SK-N-SH (cell line): Measurements from ENCODE around the gene PHC3. TPM values are rescaled to one million over a fixed set of nuclear protein-coding genes. Genes with fewer than 3 reads are reported as not detected.
A peak's percentile ranks its signal among the peaks of the same experiment; 100 is the strongest.
"Not testable (repeated sequence)": the region's sequence is repeated elsewhere in the genome, so short reads cannot be mapped to it uniquely, and the experiment has no call there.

Experiments
- CTCF ChIA-PET: fragments of 300-600, 350-600 bp; formaldehyde crosslinking; extraction: SDS; loops from one replicate; lab custom pipeline; 2021; lab: Yijun Ruan, JAX
- POLR2A ChIA-PET: fragments of 350-600 bp; sonication (Branson Sonifier 250); formaldehyde crosslinking; extraction: SDS; loops from one replicate; lab custom pipeline; 2020; ENCODE audit warnings: antibody characterized with exemption, inconsistent platforms; lab: Yijun Ruan, JAX
- DNase-seq: peaks from one replicate; pipeline ENCODE4 v3.0.0; 2012
- H2AFZ ChIP-seq: fragments of 200-600 bp; sonication (generic); 2 replicates; pipeline ENCODE4 v1.8.1; 2016; ENCODE audit warnings: antibody characterized with exemption, mild to moderate bottlenecking, low read depth
- H3F3A ChIP-seq: fragments of 200-600 bp; sonication (generic); replicated peaks from 2 replicates; pipeline ENCODE3; 2016; ENCODE audit warnings: antibody characterized with exemption, mild to moderate bottlenecking; ENCODE audit not compliant: insufficient read depth
- H3K27ac ChIP-seq, 2 experiments: fragments of 200-500 bp in 1 of 2; fragments of 200-600 bp in 1 of 2; sonication (Bioruptor generic) in 1 of 2; sonication (generic), shearing (Covaris generic) in 1 of 2; 2 replicates each; pipeline versions ENCODE4 v1.5.1 to v1.6.1; 2014 to 2016; ENCODE audit warnings: low read depth in 2 of 2, inconsistent platforms in 1 of 2, low read length in 1 of 2, mild to moderate bottlenecking in 1 of 2, mixed read lengths in 1 of 2
- H3K27me3 ChIP-seq: fragments of 200-600 bp; sonication (generic), shearing (Covaris generic); 2 replicates; pipeline ENCODE4 v1.6.1; 2016; ENCODE audit warnings: mixed run types; ENCODE audit not compliant: insufficient read depth
- H3K36me3 ChIP-seq, 2 experiments: fragments of 200-500 bp in 1 of 2; fragments of 200-600 bp in 1 of 2; sonication (Bioruptor generic) in 1 of 2; sonication (generic) in 1 of 2; replicated peaks in 1 of 2; 2 replicates each; pipeline versions ENCODE3 to v1.5.1; 2014 to 2016; ENCODE audit warnings: low read length in 1 of 2, mild to moderate bottlenecking in 1 of 2; ENCODE audit not compliant: insufficient read depth in 2 of 2, control insufficient read depth in 1 of 2
- H3K4me1 ChIP-seq, 2 experiments: fragments of 200-500 bp in 1 of 2; fragments of 200-600 bp in 1 of 2; sonication (Bioruptor generic) in 1 of 2; sonication (generic), shearing (Covaris generic) in 1 of 2; 2 replicates each; pipeline versions ENCODE4 v1.5.1 to v1.6.1; 2014 to 2016; ENCODE audit warnings: low read depth in 1 of 2, low read length in 1 of 2, mixed run types in 1 of 2; ENCODE audit not compliant: insufficient read depth in 2 of 2, control insufficient read depth in 1 of 2
- H3K4me2 ChIP-seq: fragments of 200-600 bp; sonication (generic), shearing (Covaris generic); 2 replicates; pipeline ENCODE4 v1.6.1; 2017; ENCODE audit warnings: mixed run types
- H3K4me3 ChIP-seq, 2 experiments: fragments of 200-500 bp in 1 of 2; fragments of 200-600 bp in 1 of 2; sonication (Bioruptor generic) in 1 of 2; sonication (generic), shearing (Covaris generic) in 1 of 2; 2 replicates each; pipeline versions ENCODE4 v1.5.1 to v1.8.1; 2014 to 2016; ENCODE audit warnings: low read depth in 2 of 2, inconsistent platforms in 1 of 2, low read length in 1 of 2, mild to moderate bottlenecking in 1 of 2, mixed read lengths in 1 of 2, moderate library complexity in 1 of 2
- H3K79me2 ChIP-seq: fragments of 200-600 bp; sonication (generic); 2 replicates; pipeline ENCODE4 v1.8.1; 2017; ENCODE audit warnings: mild to moderate bottlenecking; ENCODE audit not compliant: insufficient read depth
- H3K9ac ChIP-seq: fragments of 200-600 bp; sonication (generic); 2 replicates; pipeline ENCODE4 v1.6.1; 2017; ENCODE audit warnings: mixed run types
- H3K9me2 ChIP-seq: fragments of 200-600 bp; sonication (generic); 2 replicates; pipeline ENCODE4 v1.6.1; 2017; ENCODE audit warnings: mixed run types
- H3K9me3 ChIP-seq: fragments of 200-600 bp; sonication (generic); 2 replicates; pipeline ENCODE4 v1.6.1; 2017; ENCODE audit warnings: mixed run types, mild to moderate bottlenecking, moderate library complexity
- H4K20me1 ChIP-seq: fragments of 200-600 bp; sonication (generic); 2 replicates; pipeline ENCODE4 v1.6.1; 2017; ENCODE audit warnings: mild to moderate bottlenecking, mixed run types; ENCODE audit not compliant: insufficient read depth
- CTCF ChIP-seq: fragments of 200-600 bp; sonication (generic); IDR thresholded peaks from 2 replicates; pipeline ENCODE4 v1.6.1; 2017; ENCODE audit warnings: antibody characterized with exemption, mild to moderate bottlenecking, moderate library complexity
- FOXM1 ChIP-seq: IDR thresholded peaks from 2 replicates; pipeline ENCODE4 v1.4.0; 2012; ENCODE audit warnings: low read depth, mild to moderate bottlenecking
- JUND ChIP-seq: IDR thresholded peaks from 2 replicates; pipeline ENCODE4 v1.4.0; 2012
- MAX ChIP-seq: IDR thresholded peaks from 2 replicates; pipeline ENCODE4 v1.4.0; 2012; ENCODE audit warnings: low read depth
- MEF2A ChIP-seq: IDR thresholded peaks from 2 replicates; pipeline ENCODE4 v1.4.0; 2012; ENCODE audit warnings: low read depth, borderline replicate concordance
- MXI1 ChIP-seq: IDR thresholded peaks from 2 replicates; pipeline ENCODE4 v1.6.1; 2012; ENCODE audit warnings: mild to moderate bottlenecking, low read depth, low read length, improper control_type of control experiment
- NFIC ChIP-seq: IDR thresholded peaks from 2 replicates; pipeline ENCODE4 v1.4.0; 2012; ENCODE audit warnings: borderline replicate concordance
- NRF1 ChIP-seq: IDR thresholded peaks from 2 replicates; pipeline ENCODE4 v1.6.1; 2012; ENCODE audit warnings: low read depth, mild to moderate bottlenecking, low read length
- TAF1 ChIP-seq: IDR thresholded peaks from 2 replicates; pipeline ENCODE4 v1.6.1; 2012; ENCODE audit warnings: low read depth, mild to moderate bottlenecking, low read length, moderate library complexity, borderline replicate concordance
- YY1 ChIP-seq: IDR thresholded peaks from 2 replicates; pipeline ENCODE4 v1.4.0; 2012; ENCODE audit warnings: low read depth, mild to moderate bottlenecking
- WGBS: methylation state at CpG from one replicate; pipeline ENCODE4 v1.1.6; 2017; ENCODE audit warnings: low lambda C conversion rate; 5-methylcytosine and 5-hydroxymethylcytosine counted together
- polyA plus RNA-seq, 3 experiments: library from polyadenylated mRNA; depleted of rRNA; stranded (reverse); fragments of >200 nt; gene quantifications; 2 replicates each; pipeline ENCODE4 v1.2.3, GENCODE V29; 2012

The PHC3 gene
- polyA plus RNA-seq, 1 of the 3 experiments (the other 2 are of a cell fraction): 9.2 TPM

GRCh38 chr3:170128259-170128976, 53.1 kb downstream of the PHC3 start:
- Histone ChIP-seq H3K27me3 (no peaks in the 10 kb centered on the region), H3K9ac (no peak overlapping the region), H3F3A (peaks cover 14% of the 10 kb centered on the region), H3K27ac (no peak overlapping the region), H2AFZ (no peak overlapping the region), H3K4me2 (no peak overlapping the region), H3K79me2 (peaks cover 12% of the 10 kb centered on the region), H4K20me1 (no peaks in the 10 kb centered on the region), H3K4me1 (no peaks in the 10 kb centered on the region; a peak in 2 of 4 replicates), H3K36me3 (peaks cover 34 to 73% of the 10 kb centered on the region in 2 experiments), H3K9me2 (no peaks in the 10 kb centered on the region)
- WGBS: 91% methylated on average over 4 of the region's 4 CpGs
- CTCF ChIA-PET: no interaction called here
- TF ChIP-seq JUND (no peak), MXI1 (no peak), TAF1 (no peak), NFIC (no peak), MEF2A (no peak), FOXM1 (no peak), NRF1 (no peak), YY1 (no peak)
- TF ChIP-seq, all 33 proteins: peak for 0
- no peak overlapping the region for H3K4me3 ChIP-seq
- DNase-seq: no peak
- no peaks in the 10 kb centered on the region for H3K9me3 ChIP-seq
- POLR2A ChIA-PET: no interaction called here

- no peaks in the 10 kb centered on the region for H3K4me1 ChIP-seq
- H3K9me2 ChIP-seq: no peaks in the 10 kb centered on the region
- peaks cover 14% of the 10 kb centered on the region for H3F3A ChIP-seq
- peaks cover 46 to 84% of the 10 kb centered on the region in 2 experiments for H3K36me3 ChIP-seq
- no peak overlapping the region for H3K4me3 ChIP-seq
- no peak overlapping the region for H3K27ac ChIP-seq
- H3K4me2 ChIP-seq: no peak overlapping the region
- no peaks in the 10 kb centered on the region; the same call in 1 of the 2 replicates for H3K79me2 ChIP-seq
- no peak overlapping the region for H3K9ac ChIP-seq
- TF ChIP-seq MAX (no peak), MEF2A (no peak), CTCF (peak; percentile 38)
- POLR2A ChIA-PET: no interaction called here
- no peaks in the 10 kb centered on the region for H3K9me3 ChIP-seq
- no peaks in the 10 kb centered on the region for H3K27me3 ChIP-seq
- CTCF ChIA-PET: interaction anchor here (0.6 to 1.4 kb wide), 6 partner anchors 13 to 255 kb away, joined by 3 to 4 read pairs (median 3); no protein-coding TSS in a partner anchor
- no peaks in the 10 kb centered on the region for H4K20me1 ChIP-seq
- DNase-seq: peak; percentile 6
- H2AFZ ChIP-seq: no peak overlapping the region
These were observed 64.4 kb downstream of the PHC3 start for GRCh38 chr3:170117134-170117533.

GRCh38 chr3:170114165-170114564, 67.4 kb downstream of the PHC3 start:
- H3K9me2 ChIP-seq, H3K79me2 ChIP-seq, DNase-seq, H3K27me3 ChIP-seq, H4K20me1 ChIP-seq, H3K27ac ChIP-seq, H3K9ac ChIP-seq, H3K4me2 ChIP-seq, H2AFZ ChIP-seq, H3K9me3 ChIP-seq, H3F3A ChIP-seq, POLR2A ChIA-PET, H3K4me3 ChIP-seq: not testable (repeated sequence)
- peaks cover 0 to 10% of the 10 kb centered on the region in 2 experiments; a peak in 1 of 4 replicates for H3K4me1 ChIP-seq
- H3K36me3 ChIP-seq: peaks cover 47 to 87% of the 10 kb centered on the region in 2 experiments
- 96% methylated on average over 8 of the region's 8 CpGs for WGBS
- CTCF ChIA-PET: interaction anchor here (1.1 kb wide), 1 partner anchor 698 kb away, joined by 3 read pairs; no protein-coding TSS in a partner anchor
